Body of pancreas (tissue), 4 donors: ENCODE results near the gene GSK3B. TPM values are rescaled to one million over a fixed set of nuclear protein-coding genes. Genes with fewer than 3 reads are reported as not detected.

Source experiments
- ATAC-seq: fragments of 150-250 bp; one replicate; pipeline ENCODE4 v1.9.1; 2016
- DNase-seq, 4 donors: peaks; one replicate each; pipeline ENCODE4 v3.0.0-alpha.2; 2019
- H3K27ac ChIP-seq, 4 donors: fragments of 200-600 bp; sonication (generic); 1 replicate in 3 of 4; 2 replicates in 1 of 4; pipeline versions ENCODE4 v1.5.1 to v1.6.1; 2016 to 2019; ENCODE audit warnings: mild to moderate bottlenecking in 1 of 4, mixed read lengths in 1 of 4, moderate library complexity in 1 of 4
- H3K27me3 ChIP-seq, 2 donors: fragments of 200-600 bp; sonication (generic); one replicate each; pipeline ENCODE4 v1.6.0; 2016; ENCODE audit warnings: mild to moderate bottlenecking in 1 of 2
- H3K36me3 ChIP-seq, 2 donors: fragments of 200-600 bp; sonication (generic); replicated peaks in 1 of 2; 2 replicates each; pipeline ENCODE4 v1.5.1; 2016; ENCODE audit warnings: low read depth in 2 of 2; ENCODE audit not compliant: insufficient read depth in 1 of 2
- H3K4me1 ChIP-seq: fragments of 200-600 bp; sonication (generic); one replicate; pipeline ENCODE4 v1.6.0; 2016
- H3K4me3 ChIP-seq, 2 donors: fragments of 200-600 bp; sonication (generic); 1 replicate in 1 of 2; 2 replicates in 1 of 2; pipeline ENCODE4 v1.5.1; 2016 to 2019
- H3K9me3 ChIP-seq, 3 donors: fragments of 200-600 bp; sonication (generic); 1 replicate in 2 of 3; 2 replicates in 1 of 3; pipeline ENCODE4 v1.5.1; 2016
- CTCF ChIP-seq, 7 experiments: fragments of 450-650 bp in 4 of 7; fragments of 200-600 bp in 3 of 7; sonication (generic) in 3 of 7; IDR thresholded peaks; one replicate each; pipeline ENCODE4 v1.5.1; 2016 to 2019; ENCODE audit warnings: antibody characterized with exemption in 7 of 7
- POLR2A ChIP-seq, 3 donors: fragments of 450-650 bp; IDR thresholded peaks; one replicate each; pipeline ENCODE4 v1.6.1; 2016; ENCODE audit warnings: antibody characterized with exemption in 3 of 3, mild to moderate bottlenecking in 2 of 3
- WGBS, 2 donors: methylation state at CpG; one replicate each; pipeline ENCODE4 v1.1.5; 2017; 5-methylcytosine and 5-hydroxymethylcytosine counted together
- intact Hi-C: fragments of 100-400 bp; cut with DNase I; formaldehyde crosslinking; loops from one replicate; pipeline ENCODE4 v1.15.1; 2023
- total RNA-seq, 2 donors: library from RNA; depleted of rRNA; stranded (reverse); fragments of >200 nt; gene quantifications; one replicate each; pipeline ENCODE4 v1.1.0, GENCODE V29; 2016

The GSK3B gene
- total RNA-seq, 2 donors from 2014 or later = 15.0 to 18.8 TPM

- H3K27ac ChIP-seq = no peak overlapping the region
- DNase-seq = no peak
- ATAC-seq = no peak
- no peak for TF ChIP-seq POLR2A (IDR thresholded peaks at IDR 0.05)
- TF ChIP-seq CTCF (IDR thresholded peaks at IDR 0.05) = no peak
- no peaks in the 10 kb centered on the region for H3K27me3 ChIP-seq
- intact Hi-C loops = no loop called here
- H3K4me3 ChIP-seq = no peak overlapping the region
- peaks cover 0 to 35% (median 0%) of the 10 kb centered on the region in 3 donors for H3K9me3 ChIP-seq
- H3K4me1 ChIP-seq = no peaks in the 10 kb centered on the region
- WGBS, 2 donors = 92 to 99% methylated on average over 2 to 8 of the region's 8 CpGs
- H3K36me3 ChIP-seq = no peaks in the 10 kb centered on the region
These were observed 53.4 kb downstream of the GSK3B start for GRCh38 chr3:120040813-120041377.

- Histone ChIP-seq H3K4me1 (no peaks in the 10 kb centered on the region), H3K4me3 (no peak overlapping the region), H3K36me3 (no peaks in the 10 kb centered on the region), H3K9me3 (peaks cover 0 to 25% (median 0%) of the 10 kb centered on the region in 3 donors), H3K27ac (no peak overlapping the region), H3K27me3 (no peaks in the 10 kb centered on the region)
- TF ChIP-seq CTCF (IDR thresholded peaks at IDR 0.05) (peak in 1 of 7 experiments; percentile 24), POLR2A (IDR thresholded peaks at IDR 0.05) (no peak)
- no peak for ATAC-seq
- intact Hi-C loops = no loop called here
- WGBS, 2 donors = 90 to 97% methylated on average over 20 of the region's 20 CpGs
- DNase-seq = no peak
These were observed 54.3 kb downstream of the GSK3B start for GRCh38 chr3:120039642-120040610.

DNA sequence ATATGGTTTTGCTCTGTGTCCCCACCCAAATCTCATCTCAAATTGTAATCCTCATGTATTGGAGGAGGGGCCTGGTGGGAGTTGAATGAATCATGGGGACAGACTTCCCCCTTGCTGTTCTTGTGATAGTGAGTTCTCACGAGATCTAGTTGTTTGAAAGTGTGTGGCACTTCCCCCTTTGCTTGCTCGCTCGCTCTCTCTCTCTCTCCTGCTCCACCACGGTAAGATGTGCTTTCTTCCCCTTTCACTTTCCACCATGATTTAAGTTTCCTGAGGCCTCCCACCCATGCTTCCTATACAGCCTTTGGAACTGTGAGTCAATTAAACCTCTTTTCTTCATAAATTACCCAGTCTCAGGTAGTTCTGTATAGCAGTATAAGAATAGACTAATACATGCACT lies 60.7 kb downstream of the GSK3B start:
- Histone ChIP-seq H3K36me3 (no peaks in the 10 kb centered on the region), H3K9me3 (peaks cover 0 to 6% (median 0%) of the 10 kb centered on the region in 3 donors), H3K4me3 (no peak overlapping the region), H3K4me1 (no peaks in the 10 kb centered on the region), H3K27me3 (no peaks in the 10 kb centered on the region), H3K27ac (no peak overlapping the region)
- intact Hi-C loops = no loop called here
- ATAC-seq = no peak
- no peak for TF ChIP-seq CTCF (IDR thresholded peaks at IDR 0.05)
- no peak for TF ChIP-seq POLR2A (IDR thresholded peaks at IDR 0.05)
- no peak for DNase-seq
- WGBS, 2 donors = 79 to 86% methylated on average over 4 of the region's 4 CpGs

DNA sequence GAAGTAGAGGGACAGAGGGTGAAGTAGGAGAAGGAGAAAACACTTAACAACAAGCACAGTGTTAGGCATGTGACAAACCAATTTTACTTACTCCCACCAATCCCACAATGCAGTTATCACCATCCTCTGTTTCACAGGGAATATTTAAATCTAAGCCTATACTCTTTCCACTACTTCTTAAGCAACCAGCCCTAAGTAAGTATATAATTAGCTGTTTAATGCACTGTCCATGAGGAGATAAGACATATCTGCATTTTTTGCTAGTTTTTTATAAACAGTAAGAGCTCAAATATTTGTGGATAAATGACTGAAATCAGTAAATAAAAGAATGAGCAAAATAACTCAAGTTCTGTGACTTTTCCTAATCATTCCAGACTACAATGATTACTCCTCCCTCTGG lies 62.7 kb downstream of the GSK3B start:
- TF ChIP-seq POLR2A (IDR thresholded peaks at IDR 0.05) (no peak), CTCF (IDR thresholded peaks at IDR 0.05) (no peak)
- Histone ChIP-seq H3K4me3 (no peak overlapping the region), H3K27ac (no peak overlapping the region), H3K4me1 (no peaks in the 10 kb centered on the region), H3K36me3 (no peaks in the 10 kb centered on the region), H3K9me3 (no peaks in the 10 kb centered on the region), H3K27me3 (no peaks in the 10 kb centered on the region)
- intact Hi-C loops = no loop called here
- no peak for ATAC-seq
- no peak for DNase-seq
